Measurements from ENCODE around the gene SRSF4. TPM values are rescaled to one million over a fixed set of nuclear protein-coding genes. Genes with fewer than 3 reads are reported as not detected.

Gene SRSF4
- total RNA-seq, 2 donors from 2014 or later: 55.2 to 65.7 TPM

DNA sequence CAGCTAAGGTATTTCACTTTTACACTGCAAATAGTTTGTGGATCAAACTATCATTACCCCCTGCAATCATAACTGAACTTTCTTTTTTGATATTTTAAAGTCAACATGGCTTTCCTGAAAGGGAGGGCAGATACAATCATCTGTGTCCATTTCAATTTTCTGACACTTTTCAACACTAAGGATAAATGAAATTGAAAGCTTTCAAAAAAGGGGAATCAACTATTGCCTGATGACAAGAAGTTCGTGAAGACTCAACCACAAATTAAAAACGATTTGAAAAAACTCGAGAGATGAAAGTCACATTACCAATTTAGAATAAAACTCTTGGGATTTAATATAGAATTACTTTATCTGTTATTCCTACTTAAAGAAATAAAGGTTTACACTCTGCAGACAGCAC, 11.7 kb downstream of the SRSF4 start:
- Histone ChIP-seq H3K27me3 (replicated peaks; ENCODE audit: insufficient read depth) (no peaks in the 10 kb centered on the region), H3K4me3 (no peak overlapping the region), H3K36me3 (peaks cover 0 to 5% of the 10 kb centered on the region in 2 donors), H3K9me3 (no peaks in the 10 kb centered on the region), H3K27ac (no peak overlapping the region), H3K4me1 (replicated peaks) (no peaks in the 10 kb centered on the region)
- no peak for TF ChIP-seq POLR2AphosphoS5 (IDR thresholded peaks at IDR 0.05)
- no peak for TF ChIP-seq POLR2A (IDR thresholded peaks at IDR 0.05)
- TF ChIP-seq, protein P1, sequence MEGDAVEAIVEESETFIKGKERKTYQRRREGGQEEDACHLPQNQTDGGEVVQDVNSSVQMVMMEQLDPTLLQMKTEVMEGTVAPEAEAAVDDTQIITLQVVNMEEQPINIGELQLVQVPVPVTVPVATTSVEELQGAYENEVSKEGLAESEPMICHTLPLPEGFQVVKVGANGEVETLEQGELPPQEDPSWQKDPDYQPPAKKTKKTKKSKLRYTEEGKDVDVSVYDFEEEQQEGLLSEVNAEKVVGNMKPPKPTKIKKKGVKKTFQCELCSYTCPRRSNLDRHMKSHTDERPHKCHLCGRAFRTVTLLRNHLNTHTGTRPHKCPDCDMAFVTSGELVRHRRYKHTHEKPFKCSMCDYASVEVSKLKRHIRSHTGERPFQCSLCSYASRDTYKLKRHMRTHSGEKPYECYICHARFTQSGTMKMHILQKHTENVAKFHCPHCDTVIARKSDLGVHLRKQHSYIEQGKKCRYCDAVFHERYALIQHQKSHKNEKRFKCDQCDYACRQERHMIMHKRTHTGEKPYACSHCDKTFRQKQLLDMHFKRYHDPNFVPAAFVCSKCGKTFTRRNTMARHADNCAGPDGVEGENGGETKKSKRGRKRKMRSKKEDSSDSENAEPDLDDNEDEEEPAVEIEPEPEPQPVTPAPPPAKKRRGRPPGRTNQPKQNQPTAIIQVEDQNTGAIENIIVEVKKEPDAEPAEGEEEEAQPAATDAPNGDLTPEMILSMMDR (IDR thresholded peaks at IDR 0.05): no peak
- intact Hi-C loops (cut with DNase I): no loop called here
- 79% methylated on average over 3 of the region's 3 CpGs for WGBS
- no peak for DNase-seq (ENCODE audit: low spot score)

DNA sequence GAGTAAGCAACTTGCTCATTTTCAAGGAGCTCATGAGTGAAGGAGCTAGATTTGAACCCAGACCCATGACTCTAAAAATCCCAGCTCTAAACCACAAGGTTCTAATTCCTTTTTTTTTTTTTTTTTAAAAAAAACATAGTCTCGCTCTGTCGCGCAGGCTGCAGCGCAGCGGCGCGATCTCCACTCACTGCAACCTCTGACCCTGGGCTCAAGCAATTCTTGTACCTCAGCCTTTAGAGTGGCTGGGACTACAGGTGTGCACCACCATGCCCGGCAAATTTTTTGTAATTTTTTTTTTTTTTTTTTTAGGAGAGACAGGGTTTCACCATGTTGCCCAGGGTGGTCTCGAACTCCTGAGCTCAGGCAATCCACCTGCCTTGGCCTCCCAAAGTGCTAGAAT, 13.8 kb downstream of the SRSF4 start:
- H3K36me3 ChIP-seq: peaks cover 0 to 5% of the 10 kb centered on the region in 2 donors
- no peaks in the 10 kb centered on the region for H3K9me3 ChIP-seq
- H3K27me3 ChIP-seq (replicated peaks; ENCODE audit: insufficient read depth): no peaks in the 10 kb centered on the region
- no peak overlapping the region for H3K4me3 ChIP-seq
- TF ChIP-seq POLR2AphosphoS5 (IDR thresholded peaks at IDR 0.05) (no peak), POLR2A (IDR thresholded peaks at IDR 0.05) (no peak)
- TF ChIP-seq, protein P1 (IDR thresholded peaks at IDR 0.05): no peak
- no peak overlapping the region for H3K27ac ChIP-seq
- H3K4me1 ChIP-seq (replicated peaks): no peaks in the 10 kb centered on the region
- no peak for DNase-seq (ENCODE audit: low spot score)
- WGBS: 96% methylated on average over 9 of the region's 9 CpGs
- intact Hi-C loops (cut with DNase I): no loop called here

DNA sequence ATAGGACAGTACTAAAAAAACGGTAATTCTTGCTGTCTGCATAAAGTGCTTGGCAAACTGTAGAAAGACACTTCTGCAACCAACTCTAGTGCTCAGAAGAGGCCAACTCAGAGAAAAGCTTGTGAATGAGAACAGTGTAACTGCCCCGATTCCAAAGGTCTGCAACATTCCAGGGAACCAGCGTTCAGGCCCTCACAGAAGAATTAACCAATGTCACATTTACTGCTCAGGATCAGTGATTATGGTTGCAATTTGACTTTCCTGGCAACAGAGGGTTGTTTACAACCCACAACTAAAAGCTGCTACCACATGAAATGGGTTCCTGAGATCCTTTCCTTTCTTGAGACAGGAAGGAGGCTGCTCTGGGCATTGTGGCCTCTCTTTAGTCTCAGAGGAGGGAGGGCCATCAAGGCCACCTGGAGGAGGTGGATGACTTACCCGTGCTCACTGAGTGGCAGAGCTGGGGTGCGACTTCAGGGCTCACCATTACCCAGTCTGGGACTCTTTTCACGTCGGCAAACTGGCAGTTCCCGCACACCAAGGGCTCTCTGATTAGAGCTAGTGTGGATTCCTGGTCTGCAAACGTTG, 15.3 kb downstream of the SRSF4 start:
- peaks cover 4% of the 10 kb centered on the region for H3K4me1 ChIP-seq (replicated peaks)
- no peak for TF ChIP-seq POLR2A (IDR thresholded peaks at IDR 0.05)
- TF ChIP-seq, protein P1 (IDR thresholded peaks at IDR 0.05): no peak
- no peak for TF ChIP-seq POLR2AphosphoS5 (IDR thresholded peaks at IDR 0.05)
- 53% methylated on average over 9 of the region's 9 CpGs for WGBS
- no peaks in the 10 kb centered on the region for H3K9me3 ChIP-seq
- H3K36me3 ChIP-seq: peaks cover 0 to 5% of the 10 kb centered on the region in 2 donors
- intact Hi-C loops (cut with DNase I): no loop called here
- no peak overlapping the region for H3K27ac ChIP-seq
- no peaks in the 10 kb centered on the region for H3K27me3 ChIP-seq (replicated peaks; ENCODE audit: insufficient read depth)
- no peak for DNase-seq (ENCODE audit: low spot score)
- H3K4me3 ChIP-seq: no peak overlapping the region

DNA sequence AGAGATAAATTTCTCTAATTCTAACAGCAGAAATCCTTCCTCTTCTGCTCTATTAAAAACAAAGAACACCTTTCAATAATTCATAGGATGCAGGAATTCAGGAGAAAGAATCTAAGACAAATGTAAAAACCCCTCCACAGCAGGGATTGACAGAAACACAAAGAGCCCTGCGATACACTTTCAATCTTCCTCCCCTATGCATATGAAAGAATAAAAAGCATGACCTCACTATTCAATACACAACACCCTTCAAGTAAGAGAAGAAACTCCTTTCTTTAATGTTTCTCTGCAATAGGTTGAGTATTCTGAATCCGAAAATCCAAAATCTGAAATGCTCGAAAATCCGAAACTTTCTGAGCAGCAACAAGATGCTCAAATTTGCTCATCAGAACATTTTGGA, 17.1 kb downstream of the SRSF4 start:
- TF ChIP-seq, protein P1 (IDR thresholded peaks at IDR 0.05): no peak
- TF ChIP-seq POLR2AphosphoS5 (IDR thresholded peaks at IDR 0.05) (no peak), POLR2A (IDR thresholded peaks at IDR 0.05) (no peak)
- H3K4me3 ChIP-seq: no peak overlapping the region
- no peak overlapping the region for H3K27ac ChIP-seq
- H3K9me3 ChIP-seq: no peaks in the 10 kb centered on the region
- intact Hi-C loops (cut with DNase I): no loop called here
- whole genome bisulfite sequencing: 92% methylated on average over 4 of the region's 4 CpGs
- DNase-seq (ENCODE audit: low spot score): no peak
- H3K4me1 ChIP-seq (replicated peaks): peaks cover 4% of the 10 kb centered on the region
- H3K36me3 ChIP-seq: peaks cover 0 to 8% of the 10 kb centered on the region in 2 donors
- H3K27me3 ChIP-seq (replicated peaks; ENCODE audit: insufficient read depth): no peaks in the 10 kb centered on the region

DNA sequence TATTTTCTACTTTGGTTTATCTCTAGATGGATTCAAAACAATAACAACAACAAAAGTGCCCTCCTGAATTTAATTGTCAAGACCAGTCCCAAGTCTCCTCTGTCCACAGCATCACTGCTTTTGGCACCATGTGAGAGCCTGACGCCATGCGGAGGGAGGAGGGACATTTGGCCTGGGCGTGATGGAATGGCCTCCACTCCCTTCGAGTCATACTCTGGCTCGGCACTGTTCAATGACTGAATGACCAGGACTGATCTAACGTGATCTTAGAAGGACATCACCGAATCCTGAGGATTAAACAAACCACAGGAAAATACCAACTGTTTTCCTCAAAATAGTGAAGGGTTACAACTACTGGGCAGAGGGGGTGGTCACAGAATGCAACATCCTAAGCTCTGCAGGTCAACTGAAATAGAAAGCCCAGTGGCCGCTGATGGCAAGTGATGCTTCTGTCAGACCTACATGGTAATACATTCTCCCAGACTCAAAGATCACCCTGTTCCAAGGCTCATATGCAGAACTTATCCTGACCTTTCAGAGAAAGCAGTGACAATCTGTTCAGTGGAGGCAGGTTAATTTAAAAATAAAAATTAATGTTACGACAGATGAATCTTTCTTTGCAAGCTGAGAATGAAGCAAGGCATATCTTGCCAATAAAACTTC, 19.1 kb downstream of the SRSF4 start:
- intact Hi-C loops (cut with DNase I): no loop called here
- no peak for DNase-seq (ENCODE audit: low spot score)
- Histone ChIP-seq H3K4me1 (replicated peaks) (peaks cover 4% of the 10 kb centered on the region), H3K27ac (no peak overlapping the region), H3K9me3 (no peaks in the 10 kb centered on the region), H3K27me3 (replicated peaks; ENCODE audit: insufficient read depth) (no peaks in the 10 kb centered on the region), H3K4me3 (no peak overlapping the region), H3K36me3 (peaks cover 3 to 13% of the 10 kb centered on the region in 2 donors)
- TF ChIP-seq, protein P1 (IDR thresholded peaks at IDR 0.05): no peak
- TF ChIP-seq POLR2AphosphoS5 (IDR thresholded peaks at IDR 0.05) (no peak), POLR2A (IDR thresholded peaks at IDR 0.05) (no peak)
- WGBS: 76% methylated on average over 9 of the region's 9 CpGs
